GM21529 (cell line): ENCODE results near the gene EIF3CL.
A peak's percentile ranks its signal among the peaks of the same experiment; 100 is the strongest.
"Not testable (repeated sequence)": the region's sequence is repeated elsewhere in the genome, so short reads cannot be mapped to it uniquely, and the experiment has no call there.

Experiments
- ATAC-seq: cut with Tn5 transposase; IDR thresholded peaks from one replicate; pipeline ENCODE4 v1.9.1; 2021; ENCODE audit not compliant: unreplicated experiment

The EIF3CL gene

GRCh38 chr16:28403220-28404072 is at the start of gene EIF3CL:
Gene EIF3CL, minus strand, starts transcription at chr16:28403841. Its CDS starts 223 bp downstream, at chr16:28403618.
- ATAC-seq = peak; percentile 97

- ATAC-seq = not testable (repeated sequence)
Observed at GRCh38 chr16:28447081-28447480, 43.4 kb upstream of the EIF3CL start.

- ATAC-seq = not testable (repeated sequence)
Observed at GRCh38 chr16:28446388-28446787, 42.7 kb upstream of the EIF3CL start.

GRCh38 chr16:28443943-28444342 is 40.3 kb upstream of the EIF3CL start:
- ATAC-seq = not testable (repeated sequence)

- ATAC-seq = not testable (repeated sequence)
Observed at GRCh38 chr16:28438899-28439298, 35.3 kb upstream of the EIF3CL start.

- ATAC-seq = not testable (repeated sequence)
Observed at GRCh38 chr16:28435340-28435739, 31.7 kb upstream of the EIF3CL start.

GRCh38 chr16:28426060-28426680 is 22.5 kb upstream of the EIF3CL start:
- ATAC-seq = peak; percentile 66

GRCh38 chr16:28421071-28421750 is 17.6 kb upstream of the EIF3CL start:
- ATAC-seq = not testable (repeated sequence)

- ATAC-seq = not testable (repeated sequence)
Observed at GRCh38 chr16:28417033-28417432, 13.4 kb upstream of the EIF3CL start.

- not testable (repeated sequence) for ATAC-seq
Observed at GRCh38 chr16:28414530-28414929, 10.9 kb upstream of the EIF3CL start.

GRCh38 chr16:28413585-28413984 is 9.9 kb upstream of the EIF3CL start:
- ATAC-seq = not testable (repeated sequence)

- ATAC-seq = not testable (repeated sequence)
Observed at GRCh38 chr16:28392054-28392453, 11.6 kb downstream of the EIF3CL start.

GRCh38 chr16:28382177-28382867 is 21.3 kb downstream of the EIF3CL start:
- ATAC-seq = not testable (repeated sequence)

GRCh38 chr16:28377822-28378221 is 25.8 kb downstream of the EIF3CL start:
- not testable (repeated sequence) for ATAC-seq

GRCh38 chr16:28377108-28377625 is 26.5 kb downstream of the EIF3CL start:
- not testable (repeated sequence) for ATAC-seq

GRCh38 chr16:28375115-28375514 is 28.5 kb downstream of the EIF3CL start:
- not testable (repeated sequence) for ATAC-seq

GRCh38 chr16:28374281-28374680 is 29.4 kb downstream of the EIF3CL start:
- not testable (repeated sequence) for ATAC-seq

- not testable (repeated sequence) for ATAC-seq
Observed at GRCh38 chr16:28367926-28368325, 35.7 kb downstream of the EIF3CL start.

- ATAC-seq = peak; percentile 92
Observed at GRCh38 chr16:28364268-28365173, 39.1 kb downstream of the EIF3CL start.
